Right atrium auricular region (tissue), 2 donors: Measurements from ENCODE around the gene CHAD. TPM values are rescaled to one million over a fixed set of nuclear protein-coding genes. Genes with fewer than 3 reads are reported as not detected.
"Not testable (repeated sequence)": the region's sequence is repeated elsewhere in the genome, so short reads cannot be mapped to it uniquely, and the experiment has no call there.

Experiments
- DNase-seq: peaks from one replicate; pipeline ENCODE4 v3.0.0-alpha.2; 2019; ENCODE audit warnings: low spot score
- H3K27ac ChIP-seq, 2 donors: fragments of 200-600 bp; sonication (generic); 1 replicate in 1 of 2; 2 replicates in 1 of 2; pipeline ENCODE4 v1.5.1; 2016 to 2019
- H3K27me3 ChIP-seq, 2 donors: fragments of 200-600 bp; sonication (generic); one replicate each; pipeline versions ENCODE4 v1.5.1 to v1.6.0; 2017 to 2019
- H3K36me3 ChIP-seq: fragments of 200-600 bp; sonication (generic); one replicate; pipeline ENCODE4 v1.5.1; 2016
- H3K4me1 ChIP-seq, 2 donors: fragments of 200-600 bp; sonication (generic); one replicate each; pipeline versions ENCODE4 v1.5.1 to v1.6.0; 2017 to 2019
- H3K4me3 ChIP-seq, 2 donors: fragments of 200-600 bp; sonication (generic); 1 replicate in 1 of 2; 2 replicates in 1 of 2; pipeline ENCODE4 v1.5.1; 2017 to 2019; ENCODE audit warnings: mild to moderate bottlenecking in 1 of 2, moderate library complexity in 1 of 2
- H3K9me3 ChIP-seq, 2 donors: fragments of 200-600 bp; sonication (generic); one replicate each; pipeline ENCODE4 v1.5.1; 2019
- CTCF ChIP-seq, 2 donors: fragments of 200-600 bp; sonication (generic); IDR thresholded peaks; one replicate each; pipeline ENCODE4 v1.5.1; 2019; ENCODE audit warnings: antibody characterized with exemption in 2 of 2
- total RNA-seq, 2 donors: library from RNA; depleted of rRNA; stranded (reverse); fragments of >200 nt; gene quantifications; one replicate each; pipeline ENCODE4 v1.1.0, GENCODE V29; 2016

Gene CHAD
- total RNA-seq, 2 donors from 2014 or later: 0.70 TPM; not detected in 1

- Histone ChIP-seq H3K4me1 (peaks cover 0 to 31% of the 10 kb centered on the region in 2 donors), H3K36me3 (peaks cover 21% of the 10 kb centered on the region), H3K27me3 (no peaks in the 10 kb centered on the region), H3K27ac (peak overlapping the region; percentile 83 to 88), H3K9me3 (no peaks in the 10 kb centered on the region), H3K4me3 (peak overlapping the region; percentile 69 to 74)
- peak; percentile 40 to 54 for TF ChIP-seq CTCF (IDR thresholded peaks at IDR 0.05)
- peak; percentile 84 for DNase-seq
These were observed 11.0 kb upstream of the CHAD start for GRCh38 chr17:50479522-50480141.

GRCh38 chr17:50478391-50479381 is 10.0 kb upstream of the CHAD start, which contains the start of gene RSAD1:
Gene RSAD1 (plus strand): TSS chr17:50478860. CDS start chr17:50478885, 25 bp downstream.
- DNase-seq: peak; percentile 86
- H3K9me3 ChIP-seq: no peaks in the 10 kb centered on the region
- peak; percentile 88 to 95 for TF ChIP-seq CTCF (IDR thresholded peaks at IDR 0.05)
- H3K36me3 ChIP-seq: peaks cover 12% of the 10 kb centered on the region
- H3K4me1 ChIP-seq: peaks cover 0 to 31% of the 10 kb centered on the region in 2 donors
- peak within 1 kb of the TSS; percentile 83 to 88 for H3K27ac ChIP-seq
- H3K4me3 ChIP-seq: peak within 1 kb of the TSS; percentile 69 to 74
- no peaks in the 10 kb centered on the region for H3K27me3 ChIP-seq

- TF ChIP-seq CTCF (IDR thresholded peaks at IDR 0.05): no peak
- Histone ChIP-seq H3K27me3 (no peaks in the 10 kb centered on the region), H3K27ac (peak overlapping the region; percentile 83 to 88), H3K9me3 (no peaks in the 10 kb centered on the region), H3K4me1 (peaks cover 0 to 27% of the 10 kb centered on the region in 2 donors), H3K4me3 (peak overlapping the region in 1 of 2 donors; percentile 69), H3K36me3 (peaks cover 5% of the 10 kb centered on the region)
- DNase-seq: no peak
These were observed 9.3 kb upstream of the CHAD start for GRCh38 chr17:50477976-50478375.

GRCh38 chr17:50476545-50477315 is 8.1 kb upstream of the CHAD start:
- Histone ChIP-seq H3K4me1 (peaks cover 0 to 18% of the 10 kb centered on the region in 2 donors), H3K36me3 (no peaks in the 10 kb centered on the region), H3K4me3 (no peak overlapping the region), H3K27ac (no peak overlapping the region), H3K27me3 (no peaks in the 10 kb centered on the region), H3K9me3 (no peaks in the 10 kb centered on the region)
- no peak for DNase-seq
- no peak for TF ChIP-seq CTCF (IDR thresholded peaks at IDR 0.05)

GRCh38 chr17:50475775-50476544 is 7.3 kb upstream of the CHAD start:
- not testable (repeated sequence) for H3K36me3 ChIP-seq, H3K27me3 ChIP-seq, DNase-seq, H3K27ac ChIP-seq, H3K4me3 ChIP-seq, H3K9me3 ChIP-seq
- H3K4me1 ChIP-seq: peaks cover 0 to 18% of the 10 kb centered on the region in 2 donors
